ENCODE results near the gene FAM186B. TPM values are rescaled to one million over a fixed set of nuclear protein-coding genes. Genes with fewer than 3 reads are reported as not detected.

Gene FAM186B
- total and polyA plus RNA-seq, 8 donors = 0.18 to 7.0 (median 0.27) TPM; not detected in 4

- intact Hi-C loops (cut with DNase I; ENCODE audit: low total_unique reads) = no loop called here
- no peak overlapping the region for H3K27ac ChIP-seq
- peaks cover 7 to 26% (median 20%) of the 10 kb centered on the region in 4 donors for H3K4me1 ChIP-seq
- 80 to 90% (median 87%) methylated on average over 1 of the region's 1 CpG for WGBS, 5 donors
- no peaks in the 10 kb centered on the region for H3K27me3 ChIP-seq
- no peak for TF ChIP-seq CTCF (IDR thresholded peaks at IDR 0.05)
- TF ChIP-seq POLR2AphosphoS5 (IDR thresholded peaks at IDR 0.05) = no peak
- no peak for TF ChIP-seq POLR2A (IDR thresholded peaks at IDR 0.05)
- TF ChIP-seq EP300 (IDR thresholded peaks at IDR 0.05) = no peak
- H3K4me3 ChIP-seq = no peak overlapping the region
- H3K9me3 ChIP-seq = no peaks in the 10 kb centered on the region
- DNase-seq = no peak
- peaks cover 0 to 7% (median 4%) of the 10 kb centered on the region in 4 donors for H3K36me3 ChIP-seq
Measured at GRCh38 chr12:49626836-49627235, 21.4 kb upstream of the FAM186B start.

- Histone ChIP-seq H3K36me3 (peaks cover 0 to 2% (median 0%) of the 10 kb centered on the region in 4 donors), H3K4me1 (peaks cover 12 to 32% (median 25%) of the 10 kb centered on the region in 4 donors), H3K27me3 (no peaks in the 10 kb centered on the region), H3K9me3 (no peaks in the 10 kb centered on the region), H3K4me3 (no peak overlapping the region), H3K27ac (no peak overlapping the region)
- WGBS, 5 donors = 72 to 81% (median 75%) methylated on average over 6 of the region's 6 CpGs
- TF ChIP-seq POLR2AphosphoS5 (IDR thresholded peaks at IDR 0.05) (no peak), CTCF (IDR thresholded peaks at IDR 0.05) (no peak), POLR2A (IDR thresholded peaks at IDR 0.05) (no peak), EP300 (IDR thresholded peaks at IDR 0.05) (no peak)
- intact Hi-C loops (cut with DNase I; ENCODE audit: low total_unique reads) = no loop called here
- DNase-seq = no peak
Measured at GRCh38 chr12:49626169-49626835, 20.9 kb upstream of the FAM186B start.

GRCh38 chr12:49624921-49625577 lies 19.6 kb upstream of the FAM186B start:
- intact Hi-C loops (cut with DNase I; ENCODE audit: low total_unique reads) = no loop called here
- WGBS, 5 donors = 45 to 57% (median 56%) methylated on average over 4 of the region's 4 CpGs

More at GRCh38 chr12:49624921-49625577, 19.6 kb upstream of the FAM186B start:
- Histone ChIP-seq H3K27me3 (no peaks in the 10 kb centered on the region), H3K9me3 (no peaks in the 10 kb centered on the region), H3K27ac (peak overlapping the region in 4 of 5 donors; percentile 49 to 91 (median 90)), H3K4me3 (no peak overlapping the region), H3K4me1 (peaks cover 12 to 32% (median 27%) of the 10 kb centered on the region in 4 donors), H3K36me3 (no peaks in the 10 kb centered on the region)
- TF ChIP-seq EP300 (IDR thresholded peaks at IDR 0.05) = no peak
- no peak for TF ChIP-seq CTCF (IDR thresholded peaks at IDR 0.05)
- TF ChIP-seq POLR2A (IDR thresholded peaks at IDR 0.05) = no peak
- no peak for TF ChIP-seq POLR2AphosphoS5 (IDR thresholded peaks at IDR 0.05)
- DNase-seq = no peak
